Prostate gland (tissue), 2 donors: ENCODE results near the gene NSUN3.

Experiments
- CTCF ChIP-seq, 4 experiments: fragments of 200-600 bp in 2 of 4; fragments of 450-650 bp in 2 of 4; sonication (generic) in 2 of 4; IDR thresholded peaks; 1 replicate in 3 of 4; 2 replicates in 1 of 4; pipeline ENCODE4 v1.5.1; 2016 to 2019; ENCODE audit warnings: antibody characterized with exemption in 4 of 4, mild to moderate bottlenecking in 2 of 4, moderate library complexity in 2 of 4
- POLR2A ChIP-seq: fragments of 450-650 bp; IDR thresholded peaks from one replicate; pipeline ENCODE4 v1.6.1; 2016; ENCODE audit warnings: antibody characterized with exemption, mild to moderate bottlenecking
- POLR2AphosphoS5 ChIP-seq: sonication (generic); formaldehyde crosslinking; IDR thresholded peaks from one replicate; pipeline ENCODE4 v1.6.1; 2017; ENCODE audit warnings: antibody characterized with exemption

DNA sequence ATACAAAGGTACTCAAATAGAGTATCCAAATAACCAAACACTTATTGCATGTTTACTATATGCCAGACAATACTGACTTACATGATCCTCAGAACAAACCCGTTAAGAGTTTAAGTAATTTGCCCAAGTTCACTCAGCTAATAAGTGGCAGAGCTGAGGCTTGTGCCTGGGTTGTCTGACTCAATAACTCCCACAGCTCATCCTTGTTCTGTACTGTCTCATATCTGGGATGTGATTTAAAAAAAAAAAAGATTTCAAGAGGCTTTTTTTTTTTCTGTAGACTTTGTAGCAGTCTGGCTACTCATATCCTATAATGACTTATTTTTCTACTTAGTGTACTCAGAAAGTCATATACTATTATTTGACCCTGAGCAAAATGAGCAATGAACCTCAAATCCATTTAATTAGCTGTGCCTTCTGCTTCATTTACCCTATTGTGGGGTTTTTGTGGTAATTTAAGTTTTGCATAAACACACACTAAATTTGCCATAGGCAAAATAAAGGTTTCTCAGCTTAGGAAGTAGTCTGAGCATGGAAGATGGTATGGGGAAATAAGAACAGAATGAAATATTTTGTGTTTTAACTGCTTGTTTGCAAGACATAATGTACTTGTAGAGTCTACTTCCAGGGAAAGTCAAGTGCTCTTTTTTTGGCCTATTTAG is 3.1 kb downstream of the NSUN3 start:
- no peak for TF ChIP-seq CTCF (IDR thresholded peaks at IDR 0.05)
- no peak for TF ChIP-seq POLR2A
- TF ChIP-seq POLR2AphosphoS5: no peak
